ENCODE data around the gene CFAP74. TPM values are rescaled to one million over a fixed set of nuclear protein-coding genes. Genes with fewer than 3 reads are reported as not detected.

CFAP74 gene
- total and polyA plus RNA-seq, 9 of the 15 experiments (the other 6 are each of a cell fraction or from before 2014, with no cell fraction given): 0.03 to 0.15 (median 0.05) TPM; not detected in 6

GRCh38 chr1:1919304-1920056 lies 84.1 kb downstream of the CFAP74 start (continued):
- TF ChIP-seq EZH2 (IDR thresholded peaks at IDR 0.05; ENCODE audit: borderline replicate concordance, low read depth, low read length) (no peak), TGIF2 (CRISPR knock-in tag; IDR thresholded peaks at IDR 0.05) (no peak), FOS (IDR thresholded peaks at IDR 0.05; ENCODE audit: extremely low read depth, insufficient read length) (no peak), POLR2H (tag; IDR thresholded peaks at IDR 0.05; ENCODE audit: low read depth) (no peak), TCF3 (CRISPR knock-in tag; IDR thresholded peaks at IDR 0.05) (no peak), SRSF3 (IDR thresholded peaks at IDR 0.05; ENCODE audit: insufficient read depth, low read length) (no peak), HDGF (IDR thresholded peaks at IDR 0.05) (peak; percentile 97), JUNB (CRISPR knock-in tag; conservative IDR thresholded peaks at IDR 0.05) (no peak), FOXK2 (conservative IDR thresholded peaks at IDR 0.05 in 1 of 2, IDR thresholded peaks at IDR 0.05 in 1 of 2; ENCODE audit: low read depth in 2 of 2) (peak; percentile 85 to 86), ZFP30 (CRISPR knock-in tag; IDR thresholded peaks at IDR 0.05; ENCODE audit: borderline replicate concordance) (no peak), MBD2 (IDR thresholded peaks at IDR 0.05; ENCODE audit: borderline replicate concordance, low read depth) (peak; percentile 72; the same call in 1 of the 2 replicates), NCOA2 (IDR thresholded peaks at IDR 0.05; ENCODE audit: partially characterized antibody in 2 of 2) (no peak), FOXM1 (IDR thresholded peaks at IDR 0.05; ENCODE audit: low read depth) (no peak), FOXM1 (CRISPR knock-in tag; IDR thresholded peaks at IDR 0.05; ENCODE audit: low read depth) (no peak), EP300 (IDR thresholded peaks at IDR 0.05; ENCODE audit: low read length) (0 out of 2 replicates have a peak, but pooled peaks have one; percentile 6), GATAD2B (IDR thresholded peaks at IDR 0.05; ENCODE audit: borderline replicate concordance) (no peak), MAZ (CRISPR knock-in tag; conservative IDR thresholded peaks at IDR 0.05 in 1 of 2, IDR thresholded peaks at IDR 0.05 in 1 of 2) (peak; percentile 22 to 89; a peak in 1 of 4 replicates), ZZZ3 (IDR thresholded peaks at IDR 0.05) (no peak), ZNF583 (CRISPR knock-in tag; IDR thresholded peaks at IDR 0.05) (no peak), CREB3 (tag; conservative IDR thresholded peaks at IDR 0.05; ENCODE audit: low read depth) (no peak), TBP (optimal IDR thresholded peaks at IDR 0.05; ENCODE audit: low read depth, low read length) (no peak), U2AF1 (optimal IDR thresholded peaks at IDR 0.05; ENCODE audit: low read depth, low read length) (no peak), MCM5 (IDR thresholded peaks at IDR 0.05; ENCODE audit: low read depth) (no peak), SP1 (CRISPR knock-in tag; IDR thresholded peaks at IDR 0.05) (peak; percentile 100), MAFG (tag; conservative IDR thresholded peaks at IDR 0.05) (no peak), NR3C1 (CRISPR knock-in tag; IDR thresholded peaks at IDR 0.05) (no peak), ZNF696 (CRISPR knock-in tag; conservative IDR thresholded peaks at IDR 0.05) (no peak), NFE2 (IDR thresholded peaks at IDR 0.05; ENCODE audit: low read depth) (no peak)
- TF ChIP-seq, protein P1, sequence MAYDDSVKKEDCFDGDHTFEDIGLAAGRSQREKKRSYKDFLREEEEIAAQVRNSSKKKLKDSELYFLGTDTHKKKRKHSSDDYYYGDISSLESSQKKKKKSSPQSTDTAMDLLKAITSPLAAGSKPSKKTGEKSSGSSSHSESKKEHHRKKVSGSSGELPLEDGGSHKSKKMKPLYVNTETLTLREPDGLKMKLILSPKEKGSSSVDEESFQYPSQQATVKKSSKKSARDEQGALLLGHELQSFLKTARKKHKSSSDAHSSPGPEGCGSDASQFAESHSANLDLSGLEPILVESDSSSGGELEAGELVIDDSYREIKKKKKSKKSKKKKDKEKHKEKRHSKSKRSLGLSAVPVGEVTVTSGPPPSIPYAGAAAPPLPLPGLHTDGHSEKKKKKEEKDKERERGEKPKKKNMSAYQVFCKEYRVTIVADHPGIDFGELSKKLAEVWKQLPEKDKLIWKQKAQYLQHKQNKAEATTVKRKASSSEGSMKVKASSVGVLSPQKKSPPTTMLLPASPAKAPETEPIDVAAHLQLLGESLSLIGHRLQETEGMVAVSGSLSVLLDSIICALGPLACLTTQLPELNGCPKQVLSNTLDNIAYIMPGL (CRISPR knock-in tag; IDR thresholded peaks at IDR 0.05): no peak
